Astrocyte (in vitro differentiated cells and primary cell): ENCODE results near the gene VLDLR. TPM values are rescaled to one million over a fixed set of nuclear protein-coding genes. Genes with fewer than 3 reads are reported as not detected.

ENCODE experiments used
- DNase-seq: peaks from one replicate; pipeline ENCODE4 v3.0.0-alpha.2; 2010; ENCODE audit warnings: low read depth
- FAIRE-seq: peaks from 2 replicates; lab custom pipeline; 2011; peaks lifted over from hg19 to GRCh38; lab: Jason Lieb, UNC
- H2AFZ ChIP-seq: 2 replicates; pipeline ENCODE4 v1.6.0; 2012; ENCODE audit warnings: low read depth, low read length, inconsistent platforms
- H3K27ac ChIP-seq: 2 replicates; pipeline ENCODE4 v1.5.1; 2011; ENCODE audit warnings: low read depth, low read length, inconsistent platforms
- H3K27me3 ChIP-seq: 2 replicates; pipeline ENCODE4 v1.6.0; 2011; ENCODE audit warnings: low read length, inconsistent platforms; ENCODE audit not compliant: insufficient read depth
- H3K36me3 ChIP-seq: 2 replicates; pipeline ENCODE4 v1.5.1; 2011; ENCODE audit warnings: low read length, inconsistent platforms; ENCODE audit not compliant: insufficient read depth
- H3K4me1 ChIP-seq: 2 replicates; pipeline ENCODE4 v1.5.1; 2011; ENCODE audit warnings: low read length, inconsistent platforms; ENCODE audit not compliant: insufficient read depth
- H3K4me2 ChIP-seq: 2 replicates; pipeline ENCODE4 v1.6.0; 2012; ENCODE audit warnings: low read length, inconsistent platforms
- H3K4me3 ChIP-seq: 2 replicates; pipeline ENCODE4 v1.5.1; 2011; ENCODE audit warnings: low read depth, mild to moderate bottlenecking, low read length, inconsistent platforms; ENCODE audit not compliant: insufficient read depth
- H3K79me2 ChIP-seq: 2 replicates; pipeline ENCODE4 v1.6.0; 2012; ENCODE audit warnings: mild to moderate bottlenecking, low read length, inconsistent platforms; ENCODE audit not compliant: insufficient read depth
- H3K9ac ChIP-seq: 2 replicates; pipeline ENCODE4 v1.6.0; 2012; ENCODE audit warnings: mild to moderate bottlenecking, low read length, inconsistent platforms
- H3K9me3 ChIP-seq: 2 replicates; pipeline ENCODE4 v1.5.1; 2012; ENCODE audit warnings: low read depth, mild to moderate bottlenecking, low read length, inconsistent platforms; ENCODE audit not compliant: insufficient read depth
- H4K20me1 ChIP-seq: 2 replicates; pipeline ENCODE4 v1.6.0; 2012; ENCODE audit warnings: low read length, inconsistent platforms; ENCODE audit not compliant: insufficient read depth
- H3K27ac Mint-ChIP-seq: one replicate; pipeline ENCODE4 v1.8.0; 2021; ENCODE audit warnings: mild to moderate bottlenecking, mixed read lengths; ENCODE audit not compliant: unreplicated experiment
- H3K27me3 Mint-ChIP-seq: one replicate; pipeline ENCODE4 v1.8.0; 2021; ENCODE audit warnings: low read depth, mixed read lengths; ENCODE audit not compliant: unreplicated experiment
- H3K36me3 Mint-ChIP-seq: one replicate; pipeline ENCODE4 v1.8.0; 2021; ENCODE audit warnings: low read depth, mixed read lengths; ENCODE audit not compliant: unreplicated experiment
- H3K4me1 Mint-ChIP-seq: one replicate; pipeline ENCODE4 v1.8.0; 2021; ENCODE audit warnings: low read depth, mixed read lengths; ENCODE audit not compliant: unreplicated experiment
- H3K4me3 Mint-ChIP-seq: one replicate; pipeline ENCODE4 v1.8.0; 2021; ENCODE audit warnings: mild to moderate bottlenecking, moderate library complexity, mixed read lengths; ENCODE audit not compliant: unreplicated experiment
- H3K9me3 Mint-ChIP-seq: one replicate; pipeline ENCODE4 v1.8.0; 2021; ENCODE audit warnings: mild to moderate bottlenecking, mixed read lengths; ENCODE audit not compliant: unreplicated experiment
- CTCF ChIP-seq: IDR thresholded peaks from 2 replicates; pipeline ENCODE4 v1.5.1; 2011; ENCODE audit warnings: low read depth, mild to moderate bottlenecking, inconsistent platforms, low read length, moderate library complexity; ENCODE audit not compliant: insufficient read depth
- EZH2 ChIP-seq: IDR thresholded peaks from 2 replicates; pipeline ENCODE4 v1.6.1; 2012; ENCODE audit warnings: mild to moderate bottlenecking, low read length, inconsistent platforms; ENCODE audit not compliant: insufficient read depth
- total RNA-seq: library from RNA; stranded (reverse); gene quantifications from 2 replicates; pipeline ENCODE4 v1.2.1, GENCODE V29; 2021

VLDLR gene
- total RNA-seq, 1 donor from 2014 or later = 63.2 TPM

- Mint-ChIP-seq H3K27me3 (no peaks in the 10 kb centered on the region), H3K4me3 (no peak overlapping the region), H3K4me1 (peaks cover 4% of the 10 kb centered on the region), H3K27ac (no peak overlapping the region), H3K36me3 (peaks cover 2% of the 10 kb centered on the region), H3K9me3 (peaks cover 7% of the 10 kb centered on the region)
- no peaks in the 10 kb centered on the region for H3K9me3 ChIP-seq
- H3K79me2 ChIP-seq = no peaks in the 10 kb centered on the region
- H4K20me1 ChIP-seq = no peaks in the 10 kb centered on the region
- H3K9ac ChIP-seq = no peak overlapping the region
- FAIRE-seq (no peak), DNase-seq (no peak)
- peak overlapping the region; percentile 18 for H2AFZ ChIP-seq
- H3K4me3 ChIP-seq = no peak overlapping the region
- H3K36me3 ChIP-seq = no peaks in the 10 kb centered on the region
- no peaks in the 10 kb centered on the region for H3K27me3 ChIP-seq
- no peak overlapping the region for H3K27ac ChIP-seq
- TF ChIP-seq CTCF = no peak
- no peak for TF ChIP-seq EZH2
- H3K4me1 ChIP-seq = no peaks in the 10 kb centered on the region
- no peak overlapping the region for H3K4me2 ChIP-seq
These were observed 38.1 kb upstream of the VLDLR start for GRCh38 chr9:2583308-2584013.

- no peaks in the 10 kb centered on the region for H3K4me1 Mint-ChIP-seq
- H3K36me3 Mint-ChIP-seq = peaks cover 15% of the 10 kb centered on the region
These were observed 29.6 kb upstream of the VLDLR start for GRCh38 chr9:2591967-2592366.

More at GRCh38 chr9:2591967-2592366, 29.6 kb upstream of the VLDLR start:
- H3K27me3 ChIP-seq = no peaks in the 10 kb centered on the region
- no peaks in the 10 kb centered on the region for H3K36me3 ChIP-seq
- H3K27ac Mint-ChIP-seq = no peak overlapping the region
- H2AFZ ChIP-seq = no peak overlapping the region
- H3K4me2 ChIP-seq = no peak overlapping the region
- no peaks in the 10 kb centered on the region for H3K79me2 ChIP-seq
- no peaks in the 10 kb centered on the region for H4K20me1 ChIP-seq
- no peak for FAIRE-seq
- no peak overlapping the region for H3K4me3 ChIP-seq
- no peak overlapping the region for H3K27ac ChIP-seq
- H3K4me1 ChIP-seq = no peaks in the 10 kb centered on the region
- no peak overlapping the region for H3K4me3 Mint-ChIP-seq
- no peak for DNase-seq
- H3K9me3 Mint-ChIP-seq = peaks cover 14% of the 10 kb centered on the region
- TF ChIP-seq EZH2 = no peak
- no peak for TF ChIP-seq CTCF
- no peak overlapping the region for H3K9ac ChIP-seq
- no peaks in the 10 kb centered on the region for H3K27me3 Mint-ChIP-seq
- H3K9me3 ChIP-seq = no peaks in the 10 kb centered on the region
